ENCODE measurements around the gene GRK5.

- TF ChIP-seq CTCF (IDR thresholded peaks at IDR 0.05; ENCODE audit: low read depth, low read length, poor library complexity, severe bottlenecking) (no peak), EZH2phosphoT487 (IDR thresholded peaks at IDR 0.05; ENCODE audit: borderline replicate concordance, low read length) (no peak)
Measured at GRCh38 chr10:119283387-119283786, 76.0 kb downstream of the GRK5 start.
